ENCODE data around the gene LYPD1. TPM values are rescaled to one million over a fixed set of nuclear protein-coding genes. Genes with fewer than 3 reads are reported as not detected.

Gene LYPD1
- total and polyA plus RNA-seq, 2 experiments from 2014 or later, result 1.5 to 4.2 TPM

DNA sequence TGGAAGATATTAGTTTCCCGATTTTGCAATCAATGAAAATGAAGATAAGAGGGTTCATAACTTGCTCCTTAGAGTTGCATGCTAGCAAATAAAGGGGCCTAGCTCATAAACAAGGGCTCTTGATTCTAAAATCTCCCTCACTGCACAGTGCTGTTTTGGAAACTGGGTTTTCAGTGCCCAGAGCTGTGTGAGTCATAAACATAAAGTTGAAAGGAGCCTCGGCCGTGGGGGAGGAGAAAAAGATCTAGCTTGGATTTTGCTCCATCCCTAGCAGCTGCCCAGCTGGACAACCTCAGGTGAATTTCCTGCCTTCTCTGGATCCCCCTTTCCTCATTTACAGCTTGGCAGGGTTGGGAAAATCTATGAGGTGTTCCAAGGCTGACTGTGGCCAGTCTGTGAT, 42.5 kb downstream of the LYPD1 start:
- no peaks in the 10 kb centered on the region for H4K20me1 ChIP-seq (replicated peaks; ENCODE audit: insufficient read depth)
- peaks cover 7% of the 10 kb centered on the region for H3K27me3 Mint-ChIP-seq (ENCODE audit: insufficient read depth, low read depth, poor library complexity)
- peaks cover 4% of the 10 kb centered on the region; the same call in 1 of the 2 replicates for H3K36me3 ChIP-seq (ENCODE audit: insufficient read depth)
- no peak overlapping the region for H3K4me3 Mint-ChIP-seq
- H3K4me1 ChIP-seq (ENCODE audit: insufficient read depth), result peaks cover 21% of the 10 kb centered on the region
- ATAC-seq, result no peak
- no peak overlapping the region for H3K4me2 ChIP-seq
- H3K9me2 ChIP-seq (ENCODE audit: insufficient read depth), result peaks cover 31% of the 10 kb centered on the region
- H3K4me3 ChIP-seq, result no peak overlapping the region
- no peak overlapping the region for H3K27ac Mint-ChIP-seq
- no peaks in the 10 kb centered on the region for H3K27me3 ChIP-seq (ENCODE audit: insufficient read depth)
- TF ChIP-seq STAT1 (IDR thresholded peaks at IDR 0.05; ENCODE audit: unreplicated experiment) (no peak), EZH2phosphoT487 (IDR thresholded peaks at IDR 0.05; ENCODE audit: unreplicated experiment) (no peak), JUNB (IDR thresholded peaks at IDR 0.05; ENCODE audit: unreplicated experiment) (no peak), ZNF331 (CRISPR knock-in tag; IDR thresholded peaks at IDR 0.05; ENCODE audit: low read depth) (no peak), ZNF114 (CRISPR knock-in tag; IDR thresholded peaks at IDR 0.05) (no peak), CREB1 (CRISPR knock-in tag; IDR thresholded peaks at IDR 0.05; ENCODE audit: low read depth) (no peak)
- TF ChIP-seq, protein P1, sequence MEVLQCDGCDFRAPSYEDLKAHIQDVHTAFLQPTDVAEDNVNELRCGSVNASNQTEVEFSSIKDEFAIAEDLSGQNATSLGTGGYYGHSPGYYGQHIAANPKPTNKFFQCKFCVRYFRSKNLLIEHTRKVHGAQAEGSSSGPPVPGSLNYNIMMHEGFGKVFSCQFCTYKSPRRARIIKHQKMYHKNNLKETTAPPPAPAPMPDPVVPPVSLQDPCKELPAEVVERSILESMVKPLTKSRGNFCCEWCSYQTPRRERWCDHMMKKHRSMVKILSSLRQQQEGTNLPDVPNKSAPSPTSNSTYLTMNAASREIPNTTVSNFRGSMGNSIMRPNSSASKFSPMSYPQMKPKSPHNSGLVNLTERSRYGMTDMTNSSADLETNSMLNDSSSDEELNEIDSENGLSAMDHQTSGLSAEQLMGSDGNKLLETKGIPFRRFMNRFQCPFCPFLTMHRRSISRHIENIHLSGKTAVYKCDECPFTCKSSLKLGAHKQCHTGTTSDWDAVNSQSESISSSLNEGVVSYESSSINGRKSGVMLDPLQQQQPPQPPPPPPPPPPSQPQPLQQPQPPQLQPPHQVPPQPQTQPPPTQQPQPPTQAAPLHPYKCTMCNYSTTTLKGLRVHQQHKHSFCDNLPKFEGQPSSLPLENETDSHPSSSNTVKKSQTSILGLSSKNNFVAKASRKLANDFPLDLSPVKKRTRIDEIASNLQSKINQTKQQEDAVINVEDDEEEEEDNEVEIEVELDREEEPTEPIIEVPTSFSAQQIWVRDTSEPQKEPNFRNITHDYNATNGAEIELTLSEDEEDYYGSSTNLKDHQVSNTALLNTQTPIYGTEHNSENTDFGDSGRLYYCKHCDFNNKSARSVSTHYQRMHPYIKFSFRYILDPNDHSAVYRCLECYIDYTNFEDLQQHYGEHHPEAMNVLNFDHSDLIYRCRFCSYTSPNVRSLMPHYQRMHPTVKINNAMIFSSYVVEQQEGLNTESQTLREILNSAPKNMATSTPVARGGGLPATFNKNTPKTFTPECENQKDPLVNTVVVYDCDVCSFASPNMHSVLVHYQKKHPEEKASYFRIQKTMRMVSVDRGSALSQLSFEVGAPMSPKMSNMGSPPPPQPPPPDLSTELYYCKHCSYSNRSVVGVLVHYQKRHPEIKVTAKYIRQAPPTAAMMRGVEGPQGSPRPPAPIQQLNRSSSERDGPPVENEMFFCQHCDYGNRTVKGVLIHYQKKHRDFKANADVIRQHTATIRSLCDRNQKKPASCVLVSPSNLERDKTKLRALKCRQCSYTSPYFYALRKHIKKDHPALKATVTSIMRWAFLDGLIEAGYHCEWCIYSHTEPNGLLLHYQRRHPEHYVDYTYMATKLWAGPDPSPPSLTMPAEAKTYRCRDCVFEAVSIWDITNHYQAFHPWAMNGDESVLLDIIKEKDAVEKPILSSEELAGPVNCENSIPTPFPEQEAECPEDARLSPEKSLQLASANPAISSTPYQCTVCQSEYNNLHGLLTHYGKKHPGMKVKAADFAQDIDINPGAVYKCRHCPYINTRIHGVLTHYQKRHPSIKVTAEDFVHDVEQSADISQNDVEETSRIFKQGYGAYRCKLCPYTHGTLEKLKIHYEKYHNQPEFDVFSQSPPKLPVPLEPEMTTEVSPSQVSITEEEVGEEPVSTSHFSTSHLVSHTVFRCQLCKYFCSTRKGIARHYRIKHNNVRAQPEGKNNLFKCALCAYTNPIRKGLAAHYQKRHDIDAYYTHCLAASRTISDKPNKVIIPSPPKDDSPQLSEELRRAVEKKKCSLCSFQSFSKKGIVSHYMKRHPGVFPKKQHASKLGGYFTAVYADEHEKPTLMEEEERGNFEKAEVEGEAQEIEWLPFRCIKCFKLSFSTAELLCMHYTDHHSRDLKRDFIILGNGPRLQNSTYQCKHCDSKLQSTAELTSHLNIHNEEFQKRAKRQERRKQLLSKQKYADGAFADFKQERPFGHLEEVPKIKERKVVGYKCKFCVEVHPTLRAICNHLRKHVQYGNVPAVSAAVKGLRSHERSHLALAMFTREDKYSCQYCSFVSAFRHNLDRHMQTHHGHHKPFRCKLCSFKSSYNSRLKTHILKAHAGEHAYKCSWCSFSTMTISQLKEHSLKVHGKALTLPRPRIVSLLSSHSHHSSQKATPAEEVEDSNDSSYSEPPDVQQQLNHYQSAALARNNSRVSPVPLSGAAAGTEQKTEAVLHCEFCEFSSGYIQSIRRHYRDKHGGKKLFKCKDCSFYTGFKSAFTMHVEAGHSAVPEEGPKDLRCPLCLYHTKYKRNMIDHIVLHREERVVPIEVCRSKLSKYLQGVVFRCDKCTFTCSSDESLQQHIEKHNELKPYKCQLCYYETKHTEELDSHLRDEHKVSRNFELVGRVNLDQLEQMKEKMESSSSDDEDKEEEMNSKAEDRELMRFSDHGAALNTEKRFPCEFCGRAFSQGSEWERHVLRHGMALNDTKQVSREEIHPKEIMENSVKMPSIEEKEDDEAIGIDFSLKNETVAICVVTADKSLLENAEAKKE (CRISPR knock-in tag; IDR thresholded peaks at IDR 0.05), result no peak
- H3K9me3 Mint-ChIP-seq, result peaks cover 5% of the 10 kb centered on the region; the same call in 2 of the 3 replicates
- H3K36me3 Mint-ChIP-seq (ENCODE audit: low read depth), result peaks cover 6% of the 10 kb centered on the region; the same call in 2 of the 3 replicates
- peaks cover 25% of the 10 kb centered on the region for H3K4me1 Mint-ChIP-seq
- H3K27ac ChIP-seq (ENCODE audit: low read depth), result no peak overlapping the region
- no peak overlapping the region for H2AFZ ChIP-seq
- no peak for DNase-seq (ENCODE audit: low spot score)
- H3K79me2 ChIP-seq (replicated peaks; ENCODE audit: insufficient read depth), result no peaks in the 10 kb centered on the region
- no peaks in the 10 kb centered on the region for H3F3A ChIP-seq (replicated peaks; ENCODE audit: low read depth)
